ENCODE measurements around the gene MAB21L4. TPM values are rescaled to one million over a fixed set of nuclear protein-coding genes. Genes with fewer than 3 reads are reported as not detected.

MAB21L4 gene
- total RNA-seq, 1 donor from 2014 or later = not detected

DNA sequence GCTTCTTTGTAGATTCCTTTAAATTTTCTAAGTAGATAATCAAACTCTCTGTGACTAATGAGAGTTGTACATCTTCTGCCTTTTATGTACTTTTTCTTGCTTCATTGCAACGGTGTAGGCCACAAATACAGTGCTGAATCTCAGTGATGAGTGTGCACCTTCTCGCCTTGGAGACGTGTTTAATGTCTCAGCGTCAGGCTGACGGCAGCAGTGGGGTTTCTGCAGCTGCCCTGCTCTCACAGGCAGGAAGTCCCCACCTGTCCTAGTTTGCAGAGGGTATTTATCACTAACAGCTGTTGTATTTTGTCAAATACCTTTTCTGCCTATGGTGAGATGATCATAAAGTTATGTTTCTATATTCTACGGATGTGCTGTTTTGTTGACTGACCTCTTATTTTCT lies 14.0 kb downstream of the MAB21L4 start:
- Mint-ChIP-seq H3K27ac (no peak overlapping the region), H3K36me3 (ENCODE audit: low read depth) (no peaks in the 10 kb centered on the region), H3K4me1 (ENCODE audit: low read depth) (no peaks in the 10 kb centered on the region), H3K27me3 (ENCODE audit: insufficient read depth) (peaks cover 7% of the 10 kb centered on the region), H3K9me3 (no peaks in the 10 kb centered on the region), H3K4me3 (no peak overlapping the region)
- intact Hi-C loops (cut with micrococcal nuclease) = no loop called here
- DNase-seq (ENCODE audit: low spot score) = no peak

DNA sequence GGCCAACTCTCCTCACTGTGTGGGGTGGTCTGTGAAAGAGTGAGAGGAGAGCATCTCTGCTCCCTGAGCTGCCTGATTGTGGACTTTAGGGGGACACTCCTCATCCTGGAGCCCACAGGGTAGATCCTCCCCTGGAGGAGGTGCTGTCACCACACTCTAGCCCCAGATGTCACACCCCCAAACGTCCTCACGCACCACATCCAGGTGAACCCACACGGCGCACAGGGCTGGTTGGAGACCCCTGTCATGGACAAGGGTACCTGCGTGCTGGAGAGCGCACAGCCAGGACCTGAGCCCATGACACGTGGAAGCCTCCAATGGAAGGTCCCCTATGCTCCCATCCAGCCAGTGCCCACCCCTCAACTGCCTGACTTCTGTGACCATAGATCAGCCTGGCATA lies 16.9 kb downstream of the MAB21L4 start:
- intact Hi-C loops (cut with micrococcal nuclease) = no loop called here
- H3K4me1 Mint-ChIP-seq (ENCODE audit: low read depth) = no peaks in the 10 kb centered on the region
- peaks cover 7% of the 10 kb centered on the region for H3K27me3 Mint-ChIP-seq (ENCODE audit: insufficient read depth)

DNA sequence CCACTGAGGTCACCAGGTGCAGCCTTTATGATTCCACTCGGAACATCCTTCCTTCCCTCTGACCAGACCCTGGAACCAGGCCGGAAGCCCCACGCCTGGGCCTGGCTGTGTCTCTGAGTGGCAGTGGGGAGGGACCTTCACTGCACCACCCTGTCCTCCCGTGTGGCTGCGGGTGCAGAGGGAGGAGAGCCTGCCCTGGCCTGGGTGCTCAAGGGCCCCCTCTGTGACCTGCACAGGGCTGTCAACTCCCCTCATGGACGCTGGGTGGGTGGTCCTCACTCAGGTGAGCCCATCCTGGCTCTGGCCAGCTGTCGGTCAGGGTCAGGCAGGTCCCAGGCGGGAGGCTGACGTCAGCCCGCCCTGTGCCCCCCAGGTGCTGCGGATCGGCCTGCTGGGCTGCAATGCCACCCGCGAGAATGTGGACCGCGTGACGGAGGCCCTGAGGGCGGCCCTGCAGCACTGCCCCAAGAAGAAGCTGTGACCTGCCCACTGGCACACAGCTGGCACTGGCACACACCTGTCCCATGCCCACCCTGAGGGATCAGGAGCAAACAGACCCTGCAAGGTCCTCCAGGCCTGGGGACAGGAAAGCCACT lies 17.5 kb downstream of the MAB21L4 start:
- H3K27me3 Mint-ChIP-seq (ENCODE audit: insufficient read depth) = peaks cover 7% of the 10 kb centered on the region
- no peak overlapping the region for H3K4me3 Mint-ChIP-seq
- intact Hi-C loops (cut with micrococcal nuclease) = no loop called here

More for the DNA sequence above, 16.9 kb downstream of the MAB21L4 start:
- Mint-ChIP-seq H3K9me3 (no peaks in the 10 kb centered on the region), H3K4me3 (no peak overlapping the region), H3K36me3 (ENCODE audit: low read depth) (no peaks in the 10 kb centered on the region), H3K27ac (no peak overlapping the region)
- no peak for DNase-seq (ENCODE audit: low spot score)

DNA sequence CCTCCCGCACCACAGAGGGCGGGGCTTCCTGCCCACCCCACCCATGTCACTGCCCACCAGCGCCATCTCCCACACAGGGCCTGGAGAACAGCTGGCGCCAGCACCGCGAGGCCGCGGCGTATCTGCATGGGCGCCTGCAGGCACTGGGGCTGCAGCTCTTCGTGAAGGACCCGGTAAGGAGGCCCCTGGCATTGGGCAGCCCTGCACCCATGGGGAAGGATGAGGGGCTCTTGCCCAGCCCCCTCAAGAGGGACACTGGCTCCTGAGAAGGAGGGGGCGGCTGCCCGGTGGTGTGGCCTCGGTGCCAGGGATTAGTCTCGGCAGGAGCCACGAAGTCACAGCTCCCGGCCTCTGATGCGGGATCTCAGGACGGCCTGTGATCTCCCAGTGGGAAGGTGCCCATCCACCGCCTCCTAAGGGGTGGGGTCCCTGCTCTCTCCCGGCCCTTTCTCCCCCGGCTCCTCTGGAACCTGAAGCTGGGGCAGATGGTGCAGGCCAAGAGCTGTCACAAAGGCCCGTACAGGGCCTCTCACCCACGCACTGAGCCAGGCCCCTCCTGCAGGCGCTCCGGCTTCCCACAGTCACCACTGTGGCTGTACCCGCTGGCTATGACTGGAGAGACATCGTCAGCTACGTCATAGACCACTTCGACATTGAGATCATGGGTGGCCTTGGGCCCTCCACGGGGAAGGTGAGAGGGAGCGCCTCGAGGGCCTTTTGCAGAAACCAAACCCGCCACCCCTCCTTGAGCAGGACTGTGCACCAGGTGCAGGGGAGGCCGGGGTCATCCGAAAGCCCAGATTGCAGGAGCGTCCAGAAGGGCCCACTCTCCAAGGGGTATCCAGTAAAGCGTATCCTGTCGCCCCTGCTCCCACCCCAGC lies 18.3 kb downstream of the MAB21L4 start:
- H3K4me3 Mint-ChIP-seq = no peak overlapping the region
- peaks cover 7% of the 10 kb centered on the region for H3K27me3 Mint-ChIP-seq (ENCODE audit: insufficient read depth)
- intact Hi-C loops (cut with micrococcal nuclease) = no loop called here
- H3K4me1 Mint-ChIP-seq (ENCODE audit: low read depth) = no peaks in the 10 kb centered on the region
- H3K9me3 Mint-ChIP-seq = no peaks in the 10 kb centered on the region
- no peak for DNase-seq (ENCODE audit: low spot score)
- H3K36me3 Mint-ChIP-seq (ENCODE audit: low read depth) = no peaks in the 10 kb centered on the region
- no peak overlapping the region for H3K27ac Mint-ChIP-seq

More for the DNA sequence above, 17.5 kb downstream of the MAB21L4 start:
- no peak overlapping the region for H3K27ac Mint-ChIP-seq
- no peaks in the 10 kb centered on the region for H3K36me3 Mint-ChIP-seq (ENCODE audit: low read depth)
- no peaks in the 10 kb centered on the region for H3K4me1 Mint-ChIP-seq (ENCODE audit: low read depth)
- DNase-seq (ENCODE audit: low spot score) = no peak
- no peaks in the 10 kb centered on the region for H3K9me3 Mint-ChIP-seq

DNA sequence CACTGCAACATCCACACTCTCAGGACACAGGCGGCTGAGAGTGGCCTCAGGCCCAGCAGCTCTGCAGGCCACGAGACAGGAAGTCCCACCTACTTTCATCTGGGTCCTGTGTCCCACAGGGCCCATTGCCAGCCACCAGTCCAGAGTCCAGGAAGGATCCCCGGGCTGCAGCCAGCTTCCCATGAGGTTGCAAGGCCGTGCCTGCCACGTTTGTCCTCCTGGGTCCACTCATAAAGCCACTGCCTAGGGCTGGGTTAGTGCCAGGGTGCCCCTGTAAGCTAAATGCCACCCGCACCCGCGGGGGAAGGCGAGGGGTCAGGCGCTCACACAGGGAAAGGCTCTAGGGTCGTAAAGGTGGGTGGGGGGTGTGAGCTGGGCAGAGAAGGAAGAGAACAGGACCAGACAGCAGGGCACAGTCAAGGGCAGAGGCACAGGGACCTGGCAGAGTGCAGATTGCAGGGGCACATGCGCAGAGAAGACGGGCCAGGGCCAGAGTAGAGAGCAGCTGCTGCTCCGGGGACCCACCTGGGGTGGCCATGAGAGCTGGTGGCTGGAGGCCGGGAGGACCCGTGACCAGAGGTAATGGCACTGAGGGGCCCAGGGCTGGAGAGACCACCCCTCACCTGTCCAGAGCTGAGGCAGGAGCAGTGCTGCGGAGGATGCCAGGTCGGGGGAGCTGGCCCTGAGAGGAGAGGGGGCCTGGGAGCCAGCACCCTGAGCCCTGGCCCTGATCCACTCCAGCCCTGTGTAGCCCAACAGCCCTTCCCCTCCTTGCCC lies 19.3 kb downstream of the MAB21L4 start:
- no peaks in the 10 kb centered on the region for H3K9me3 Mint-ChIP-seq
- DNase-seq (ENCODE audit: low spot score) = no peak
- H3K27me3 Mint-ChIP-seq (ENCODE audit: insufficient read depth) = peaks cover 5% of the 10 kb centered on the region
- H3K4me1 Mint-ChIP-seq (ENCODE audit: low read depth) = no peaks in the 10 kb centered on the region
- H3K27ac Mint-ChIP-seq = no peak overlapping the region
- intact Hi-C loops (cut with micrococcal nuclease) = no loop called here
- H3K36me3 Mint-ChIP-seq (ENCODE audit: low read depth) = no peaks in the 10 kb centered on the region
- no peak overlapping the region for H3K4me3 Mint-ChIP-seq

DNA sequence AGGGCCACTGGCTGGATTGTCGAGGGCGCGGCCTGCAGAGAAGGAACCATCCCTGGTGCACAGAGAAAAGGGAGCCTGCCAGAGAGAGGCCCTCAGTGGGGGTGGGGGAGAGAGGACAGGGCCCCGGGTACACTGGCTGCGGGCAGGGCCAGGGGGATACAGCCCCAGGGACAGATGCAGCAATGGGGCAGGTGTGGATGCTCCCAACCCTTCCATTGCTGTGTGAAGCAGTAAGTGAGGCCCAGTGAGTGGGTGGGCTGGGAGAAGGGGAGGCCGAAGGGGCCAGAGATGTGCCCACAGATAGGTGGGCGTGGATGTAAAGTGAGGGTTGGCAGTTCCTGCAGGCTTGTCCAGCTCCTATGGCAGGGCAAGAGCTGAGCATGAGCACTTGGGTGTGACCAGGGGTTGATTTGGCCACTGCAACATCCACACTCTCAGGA lies 19.9 kb downstream of the MAB21L4 start:
- intact Hi-C loops (cut with micrococcal nuclease) = no loop called here
- no peak overlapping the region for H3K4me3 Mint-ChIP-seq
- H3K4me1 Mint-ChIP-seq (ENCODE audit: low read depth) = no peaks in the 10 kb centered on the region
- H3K36me3 Mint-ChIP-seq (ENCODE audit: low read depth) = no peaks in the 10 kb centered on the region
- DNase-seq (ENCODE audit: low spot score) = no peak
- no peak overlapping the region for H3K27ac Mint-ChIP-seq
- H3K9me3 Mint-ChIP-seq = no peaks in the 10 kb centered on the region
- peaks cover 3% of the 10 kb centered on the region for H3K27me3 Mint-ChIP-seq (ENCODE audit: insufficient read depth)

DNA sequence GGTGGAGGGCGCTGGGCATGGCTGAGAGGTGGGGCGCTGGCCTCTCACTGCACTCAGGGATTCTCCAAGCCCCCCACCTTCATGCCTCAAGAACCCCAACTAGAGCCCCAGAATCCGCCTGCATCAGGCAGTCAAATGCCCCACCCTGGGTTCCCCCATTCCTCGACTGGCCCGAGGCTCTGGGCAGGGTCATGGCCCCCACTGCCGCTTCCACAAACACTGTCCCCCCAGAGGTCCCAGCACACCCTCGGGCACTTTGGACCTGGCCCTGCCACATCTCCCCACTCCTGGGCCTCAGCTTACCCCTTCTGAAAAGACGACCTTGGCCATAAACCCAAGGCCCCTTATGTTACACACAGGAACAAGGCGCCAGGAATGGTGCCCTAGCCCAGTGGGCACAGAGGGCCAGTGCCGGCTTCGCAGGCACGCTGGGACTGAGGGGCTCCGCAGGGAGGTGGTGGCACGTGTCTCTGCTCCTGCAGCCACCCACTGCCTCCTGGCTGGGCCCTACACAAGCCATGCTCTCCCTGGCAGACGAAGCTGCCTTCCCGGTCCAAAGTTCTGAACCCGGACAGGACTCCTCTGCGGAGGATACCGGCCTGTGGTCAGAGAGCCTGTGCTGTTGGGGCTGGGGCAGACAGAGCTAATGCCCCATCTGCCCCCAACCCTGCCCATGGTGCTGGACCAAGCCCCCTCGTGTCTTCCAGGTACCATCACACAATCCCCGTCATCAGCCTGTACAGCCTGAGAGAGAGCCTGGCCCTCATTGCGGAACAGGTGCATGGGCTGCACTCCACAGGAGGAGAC lies 20.5 kb downstream of the MAB21L4 start:
- Mint-ChIP-seq H3K36me3 (ENCODE audit: low read depth) (no peaks in the 10 kb centered on the region), H3K27me3 (ENCODE audit: insufficient read depth) (no peaks in the 10 kb centered on the region)

DNA sequence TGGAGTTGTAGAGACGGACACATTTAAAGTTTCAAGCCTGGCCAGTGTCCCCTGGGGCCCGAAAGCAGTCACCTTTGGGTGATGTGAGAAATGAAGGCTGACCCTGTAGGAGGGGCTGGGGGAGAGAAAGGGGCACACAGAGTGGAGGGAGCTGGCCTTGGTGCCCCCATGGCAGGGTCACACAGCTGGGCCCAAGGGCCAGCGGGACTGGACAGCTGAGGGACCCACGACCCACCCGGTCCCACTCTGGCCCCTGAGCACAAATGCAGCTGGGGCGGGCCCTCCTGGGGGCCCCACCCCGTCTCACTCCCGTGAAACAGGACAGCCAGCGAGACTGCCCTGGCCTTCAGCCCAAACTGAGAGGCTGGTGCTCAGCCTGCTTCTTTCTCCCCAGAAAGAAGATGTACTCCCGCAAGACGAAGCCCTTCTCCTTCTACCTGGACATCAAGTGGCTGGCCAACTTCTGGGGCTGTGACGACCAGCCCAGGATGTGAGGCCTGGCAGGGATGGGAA lies 21.2 kb downstream of the MAB21L4 start:
- intact Hi-C loops (cut with micrococcal nuclease) = no loop called here
- H3K27ac Mint-ChIP-seq = no peak overlapping the region
- H3K36me3 Mint-ChIP-seq (ENCODE audit: low read depth) = no peaks in the 10 kb centered on the region
- H3K4me3 Mint-ChIP-seq = no peak overlapping the region
- no peak for DNase-seq (ENCODE audit: low spot score)
- H3K27me3 Mint-ChIP-seq (ENCODE audit: insufficient read depth) = no peaks in the 10 kb centered on the region
- H3K9me3 Mint-ChIP-seq = no peaks in the 10 kb centered on the region
- no peaks in the 10 kb centered on the region for H3K4me1 Mint-ChIP-seq (ENCODE audit: low read depth)

More for the DNA sequence above, 20.5 kb downstream of the MAB21L4 start:
- H3K9me3 Mint-ChIP-seq = no peaks in the 10 kb centered on the region
- H3K4me1 Mint-ChIP-seq (ENCODE audit: low read depth) = no peaks in the 10 kb centered on the region
- H3K27ac Mint-ChIP-seq = no peak overlapping the region
- no peak for DNase-seq (ENCODE audit: low spot score)
- intact Hi-C loops (cut with micrococcal nuclease) = no loop called here
- no peak overlapping the region for H3K4me3 Mint-ChIP-seq

DNA sequence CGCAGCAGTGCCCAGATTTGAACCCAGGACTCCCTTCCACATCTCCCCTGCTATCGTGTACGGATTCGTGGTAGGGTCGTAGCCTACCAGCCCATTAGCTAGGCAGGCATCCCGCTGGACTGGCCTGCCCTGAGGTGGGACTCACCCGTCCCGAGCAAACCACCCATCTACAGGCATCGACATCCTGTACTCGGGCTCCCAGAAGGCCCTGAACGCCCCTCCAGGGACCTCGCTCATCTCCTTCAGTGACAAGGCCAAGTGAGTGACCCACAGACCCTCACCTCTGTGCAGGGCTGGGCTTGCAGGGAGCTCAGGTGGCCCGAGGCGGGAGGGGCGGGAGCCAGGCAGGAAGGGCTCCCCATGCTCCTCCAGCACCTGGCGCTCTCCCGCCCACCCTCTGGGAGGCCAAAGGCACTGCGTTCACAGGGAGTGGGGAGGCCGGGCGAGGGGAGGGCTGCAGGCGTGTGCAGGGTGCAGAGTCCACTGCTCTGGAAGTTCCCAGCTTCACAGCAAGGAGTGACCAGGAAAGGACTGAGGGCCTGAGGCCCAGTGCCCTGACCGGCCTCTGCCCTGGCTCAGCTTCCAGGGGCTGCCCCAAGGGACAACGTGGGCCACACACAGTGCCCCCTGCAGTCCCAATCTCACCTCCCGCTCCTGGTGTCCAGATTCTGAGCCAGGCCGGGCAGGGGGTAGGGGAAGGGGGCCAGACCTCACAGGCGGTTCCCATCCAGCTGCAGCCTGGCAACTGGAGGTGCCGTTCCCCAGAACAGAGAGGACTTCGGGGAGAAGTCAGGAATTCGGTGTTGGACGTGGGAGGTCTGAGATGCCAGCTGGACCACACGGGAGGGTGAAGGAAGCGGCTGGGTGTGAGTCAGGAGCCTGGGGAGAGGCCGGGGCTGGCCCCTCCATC lies 21.9 kb downstream of the MAB21L4 start:
- H3K36me3 Mint-ChIP-seq (ENCODE audit: low read depth) = no peaks in the 10 kb centered on the region
- no peaks in the 10 kb centered on the region for H3K4me1 Mint-ChIP-seq (ENCODE audit: low read depth)
- no peaks in the 10 kb centered on the region for H3K27me3 Mint-ChIP-seq (ENCODE audit: insufficient read depth)
- H3K4me3 Mint-ChIP-seq = no peak overlapping the region
- H3K27ac Mint-ChIP-seq = no peak overlapping the region
- DNase-seq (ENCODE audit: low spot score) = no peak
- intact Hi-C loops (cut with micrococcal nuclease) = no loop called here
- no peaks in the 10 kb centered on the region for H3K9me3 Mint-ChIP-seq

DNA sequence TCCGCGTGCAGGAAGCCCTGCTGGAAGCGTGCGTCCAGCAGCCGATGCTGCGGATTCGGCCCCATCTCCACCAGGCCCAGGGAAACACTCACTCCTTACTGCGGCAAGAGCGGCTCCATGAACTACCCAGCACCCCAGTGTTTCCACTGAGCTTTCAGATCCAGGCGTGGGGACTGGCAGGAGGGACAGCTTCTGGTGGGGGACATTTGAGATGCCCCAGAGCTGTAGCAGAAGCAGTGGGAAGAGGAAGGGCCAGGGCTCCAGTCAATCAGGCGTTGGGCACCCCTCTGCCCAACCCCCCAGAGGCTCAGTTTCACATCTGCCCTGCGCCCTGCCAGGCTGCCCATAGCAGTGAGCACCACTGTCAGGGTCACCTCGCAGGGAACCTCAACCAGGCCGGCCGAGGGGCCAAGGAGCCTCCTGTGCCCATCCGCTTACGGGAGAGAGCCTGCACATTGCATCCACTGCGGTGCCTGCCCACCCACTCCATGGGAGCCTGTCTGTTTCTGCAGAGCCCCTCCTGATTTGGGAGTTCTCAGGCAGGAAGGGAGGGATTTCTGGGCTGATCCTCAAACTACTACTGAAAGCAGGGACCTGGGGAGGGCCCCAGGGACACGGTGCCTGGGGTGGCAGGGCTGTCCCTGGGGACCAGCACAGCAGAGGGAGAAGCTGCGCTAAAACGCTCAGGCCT lies 22.7 kb downstream of the MAB21L4 start:
- H3K27ac Mint-ChIP-seq = no peak overlapping the region
- H3K27me3 Mint-ChIP-seq (ENCODE audit: insufficient read depth) = no peaks in the 10 kb centered on the region
- no peak overlapping the region for H3K4me3 Mint-ChIP-seq
- H3K36me3 Mint-ChIP-seq (ENCODE audit: low read depth) = no peaks in the 10 kb centered on the region
- intact Hi-C loops (cut with micrococcal nuclease) = no loop called here
- H3K9me3 Mint-ChIP-seq = no peaks in the 10 kb centered on the region
- H3K4me1 Mint-ChIP-seq (ENCODE audit: low read depth) = no peaks in the 10 kb centered on the region
- no peak for DNase-seq (ENCODE audit: low spot score)

DNA sequence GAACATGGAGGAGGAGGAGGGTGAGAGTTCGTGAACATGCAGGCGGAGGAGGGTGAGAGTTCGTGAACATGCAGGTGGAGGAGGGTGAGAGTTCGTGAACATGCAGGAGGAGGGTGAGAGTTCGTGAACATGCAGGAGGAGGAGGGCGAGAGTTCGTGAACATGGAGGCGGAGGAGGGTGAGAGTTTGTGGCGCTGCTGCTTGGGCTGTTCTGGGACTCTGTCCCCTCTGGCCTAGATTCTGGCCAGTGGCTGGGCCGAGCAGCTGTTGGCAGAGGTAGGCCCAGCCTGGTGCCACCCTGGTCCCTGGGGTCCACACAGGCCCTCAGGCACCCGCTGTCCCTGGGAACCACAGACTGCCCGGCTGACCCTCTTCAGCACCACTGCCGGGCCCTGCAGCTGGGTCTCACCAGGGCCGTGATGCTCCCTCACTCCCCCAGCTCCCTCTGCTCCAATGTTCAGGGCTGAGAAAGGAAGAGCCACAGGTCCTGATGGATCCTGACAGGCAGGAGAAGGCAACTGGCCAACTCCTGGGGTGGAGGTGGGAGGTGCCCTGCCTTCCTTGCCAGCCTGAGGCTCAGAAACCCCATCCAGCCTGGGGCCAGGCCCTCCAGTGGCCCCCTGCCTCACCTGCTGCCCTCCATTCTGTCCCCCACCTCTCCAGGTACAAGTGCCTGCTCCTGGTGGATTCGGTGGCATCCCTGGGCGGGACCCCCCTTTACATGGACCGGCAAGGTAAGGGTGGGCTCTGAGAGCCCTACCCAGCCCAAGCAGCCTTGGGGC lies 23.4 kb downstream of the MAB21L4 start:
- intact Hi-C loops (cut with micrococcal nuclease) = no loop called here
- no peak for DNase-seq (ENCODE audit: low spot score)

More for the DNA sequence above, 23.4 kb downstream of the MAB21L4 start:
- no peak overlapping the region for H3K27ac Mint-ChIP-seq
- no peaks in the 10 kb centered on the region for H3K9me3 Mint-ChIP-seq
- no peaks in the 10 kb centered on the region for H3K27me3 Mint-ChIP-seq (ENCODE audit: insufficient read depth)
- H3K36me3 Mint-ChIP-seq (ENCODE audit: low read depth) = no peaks in the 10 kb centered on the region
- H3K4me3 Mint-ChIP-seq = no peak overlapping the region
- H3K4me1 Mint-ChIP-seq (ENCODE audit: low read depth) = no peaks in the 10 kb centered on the region
